Right lung (tissue), 5 donors: ENCODE measurements around the gene KRTAP10-11. TPM values are rescaled to one million over a fixed set of nuclear protein-coding genes. Genes with fewer than 3 reads are reported as not detected.
"Not testable (repeated sequence)": the region's sequence is repeated elsewhere in the genome, so short reads cannot be mapped to it uniquely, and the experiment has no call there.

ENCODE experiments used
- DNase-seq, 2 donors: peaks; one replicate each; pipeline ENCODE4 v3.0.0-alpha.2; 2013
- polyA plus RNA-seq, 5 donors: library from polyadenylated mRNA; unstranded; fragments of 120-200 nt; gene quantifications; one replicate each; pipeline versions ENCODE4 v1.2.1 to v1.2.3, GENCODE V29; 2013; ENCODE audit warnings: inconsistent platforms in 1 of 5, low replicate concordance in 1 of 5; ENCODE audit not compliant: insufficient read length in 5 of 5, insufficient read depth in 1 of 5

Gene KRTAP10-11
- polyA plus RNA-seq, 5 donors = not detected

GRCh38 chr21:44664691-44665090, 18.5 kb downstream of the KRTAP10-11 start:
- DNase-seq = no peak

GRCh38 chr21:44666401-44667320, 20.4 kb downstream of the KRTAP10-11 start, which contains the start of gene KRTAP12-2:
KRTAP12-2 (minus strand) TSS chr21:44666927; CDS start chr21:44666886, 41 bp downstream.
- no peak for DNase-seq

GRCh38 chr21:44667612-44668011, 21.4 kb downstream of the KRTAP10-11 start:
- DNase-seq = no peak

GRCh38 chr21:44670642-44671432, 24.6 kb downstream of the KRTAP10-11 start:
- no peak for DNase-seq

- DNase-seq = no peak
These were observed 25.7 kb downstream of the KRTAP10-11 start for GRCh38 chr21:44671911-44672310.

GRCh38 chr21:44677881-44678280, 31.7 kb downstream of the KRTAP10-11 start:
- DNase-seq = no peak

GRCh38 chr21:44681152-44681551, 34.9 kb downstream of the KRTAP10-11 start:
- no peak for DNase-seq

GRCh38 chr21:44681861-44682579, 35.8 kb downstream of the KRTAP10-11 start, which contains the start of gene KRTAP12-1:
KRTAP12-1 (minus strand) TSS chr21:44682163; CDS start chr21:44682123, 40 bp downstream.
- DNase-seq = no peak

GRCh38 chr21:44682580-44683151, 36.5 kb downstream of the KRTAP10-11 start:
- DNase-seq = no peak

GRCh38 chr21:44684077-44684476, 37.9 kb downstream of the KRTAP10-11 start:
- DNase-seq = no peak

GRCh38 chr21:44684483-44684882, 38.3 kb downstream of the KRTAP10-11 start:
- DNase-seq = no peak

- not testable (repeated sequence) for DNase-seq
These were observed 38.8 kb downstream of the KRTAP10-11 start for GRCh38 chr21:44685050-44685449.

GRCh38 chr21:44686000-44686781, 40.0 kb downstream of the KRTAP10-11 start:
- DNase-seq = no peak

- DNase-seq = no peak
These were observed 40.8 kb downstream of the KRTAP10-11 start for GRCh38 chr21:44686843-44687561.

GRCh38 chr21:44687671-44688070, 41.5 kb downstream of the KRTAP10-11 start:
- no peak for DNase-seq

- DNase-seq = not testable (repeated sequence)
These were observed 43.5 kb downstream of the KRTAP10-11 start for GRCh38 chr21:44689740-44690139.

- DNase-seq = no peak
These were observed 45.5 kb downstream of the KRTAP10-11 start for GRCh38 chr21:44691686-44692085.

- no peak for DNase-seq
These were observed 46.7 kb downstream of the KRTAP10-11 start for GRCh38 chr21:44692798-44693512.

- DNase-seq = no peak
These were observed 48.6 kb downstream of the KRTAP10-11 start for GRCh38 chr21:44694776-44695175.
